HepG2 (cell line): ENCODE measurements around the gene IQCE. TPM values are rescaled to one million over a fixed set of nuclear protein-coding genes. Genes with fewer than 3 reads are reported as not detected.

ENCODE experiments used
- ARID2 ChIP-seq: sonication (generic); formaldehyde crosslinking; IDR thresholded peaks from 2 replicates; pipeline ENCODE4 v1.8.1; 2022; ENCODE audit warnings: mild to moderate bottlenecking, missing genetic modification reagents, borderline replicate concordance
- CCDC6 ChIP-seq: sonication (generic); formaldehyde crosslinking; IDR thresholded peaks from 2 replicates; pipeline ENCODE4 v1.8.1; 2022; ENCODE audit warnings: mild to moderate bottlenecking, missing genetic modification reagents, moderate library complexity
- CHD2 ChIP-seq: IDR thresholded peaks from 2 replicates; pipeline ENCODE4 v1.6.1; 2011; ENCODE audit warnings: low read depth, low read length, improper control_type of control experiment
- FOSL2 ChIP-seq: sonication (generic); formaldehyde crosslinking; IDR thresholded peaks from 2 replicates; pipeline ENCODE4 v1.4.0; 2020; ENCODE audit warnings: missing genetic modification reagents
- FOXP4 ChIP-seq: sonication (generic); formaldehyde crosslinking; IDR thresholded peaks from 2 replicates; pipeline ENCODE4 v1.4.0; 2020; ENCODE audit warnings: missing genetic modification reagents
- HOXA7 ChIP-seq: sonication (generic); formaldehyde crosslinking; IDR thresholded peaks from 2 replicates; pipeline ENCODE4 v1.8.1; 2022; ENCODE audit warnings: mild to moderate bottlenecking, missing genetic modification reagents, moderate library complexity
- POLR2A ChIP-seq, 2 experiments: IDR thresholded peaks; 2 replicates each; pipeline ENCODE4 v1.6.1; 2011; ENCODE audit warnings: low read depth in 2 of 2, low read length in 2 of 2, mild to moderate bottlenecking in 1 of 2, moderate library complexity in 1 of 2; ENCODE audit not compliant: insufficient read depth in 1 of 2
- STAT6 ChIP-seq: sonication (generic); formaldehyde crosslinking; IDR thresholded peaks from 2 replicates; pipeline ENCODE4 v1.4.0; 2020; ENCODE audit warnings: missing genetic modification reagents, mild to moderate bottlenecking, borderline replicate concordance
- ZNF34 ChIP-seq: sonication (generic); formaldehyde crosslinking; IDR thresholded peaks from 2 replicates; pipeline ENCODE4 v1.4.0; 2020; ENCODE audit warnings: mild to moderate bottlenecking, missing genetic modification reagents, borderline replicate concordance
- ZNF407 ChIP-seq: sonication (generic); formaldehyde crosslinking; IDR thresholded peaks from one replicate; pipeline ENCODE4 v1.5.1; 2020; ENCODE audit warnings: mild to moderate bottlenecking, missing genetic modification reagents; ENCODE audit errors: not compliant biosample characterization
- ZNF414 ChIP-seq: sonication (generic); formaldehyde crosslinking; IDR thresholded peaks from 2 replicates; pipeline ENCODE4 v1.5.0; 2020; ENCODE audit warnings: missing genetic modification reagents
- ZNF484 ChIP-seq: sonication (generic); formaldehyde crosslinking; IDR thresholded peaks from 2 replicates; pipeline ENCODE4 v1.5.1; 2020; ENCODE audit warnings: mild to moderate bottlenecking, low read depth, missing genetic modification reagents, borderline replicate concordance
- ZNF674 ChIP-seq: sonication (generic); formaldehyde crosslinking; IDR thresholded peaks from 2 replicates; pipeline ENCODE4 v1.5.0; 2020; ENCODE audit warnings: low read depth, mild to moderate bottlenecking, missing genetic modification reagents
- ZNF780A ChIP-seq: sonication (generic); formaldehyde crosslinking; IDR thresholded peaks from 2 replicates; pipeline ENCODE4 v1.8.0; 2022; ENCODE audit warnings: mild to moderate bottlenecking, missing genetic modification reagents, moderate library complexity
- ZNF816 ChIP-seq: sonication (generic); formaldehyde crosslinking; IDR thresholded peaks from 2 replicates; pipeline ENCODE4 v1.8.0; 2022; ENCODE audit warnings: missing genetic modification reagents, mild to moderate bottlenecking, borderline replicate concordance
- polyA plus RNA-seq, 8 experiments: library from polyadenylated mRNA; depleted of rRNA in 3 of 8; stranded (reverse) in 7 of 8; unstranded in 1 of 8; fragments of >200 nt; fragmentation: Illumina TruSeq in 4 of 8; extraction: Trizol in 4 of 8; gene quantifications; 2 replicates each; pipeline versions ENCODE4 v1.2.1 to v1.2.3, GENCODE V29; 2011 to 2016; ENCODE audit warnings: low read depth in 4 of 8, missing spikeins in 1 of 8, mixed read lengths in 1 of 8; ENCODE audit not compliant: insufficient read depth in 1 of 8
- total RNA-seq, 5 experiments: library from RNA; depleted of rRNA; stranded (reverse); fragments of >200 nt; fragmentation: Illumina TruSeq; extraction: Trizol; gene quantifications; 2 replicates each; pipeline ENCODE4 v1.2.3, GENCODE V29; 2016; ENCODE audit warnings: low read depth in 1 of 5

Gene IQCE
- total and polyA plus RNA-seq, 2 of the 13 experiments (the other 11 are each of a cell fraction or from before 2014, with no cell fraction given): 1.5 to 2.5 TPM

GRCh38 chr7:2566890-2567678 lies 8.3 kb downstream of the IQCE start (continued):
- TF ChIP-seq ZNF816 (CRISPR knock-in tag) (no peak), ZNF484 (no peak), HOXA7 (CRISPR knock-in tag) (no peak), STAT6 (CRISPR knock-in tag) (no peak), ZNF34 (CRISPR knock-in tag) (no peak), ARID2 (CRISPR knock-in tag) (no peak), FOSL2 (CRISPR knock-in tag) (no peak), CHD2 (no peak), ZNF674 (CRISPR knock-in tag) (no peak), ZNF780A (CRISPR knock-in tag) (no peak), FOXP4 (CRISPR knock-in tag) (no peak), ZNF414 (no peak), ZNF407 (peak; percentile 82), CCDC6 (CRISPR knock-in tag) (no peak), POLR2A (IDR thresholded peaks at IDR 0.05; ENCODE audit: insufficient read depth in 1 of 2, low read depth in 2 of 2, low read length in 2 of 2) (no peak)
